Posterior vena cava (tissue), 2 donors: ENCODE results near the gene HELB. TPM values are rescaled to one million over a fixed set of nuclear protein-coding genes. Genes with fewer than 3 reads are reported as not detected.
"Not testable (repeated sequence)": the region's sequence is repeated elsewhere in the genome, so short reads cannot be mapped to it uniquely, and the experiment has no call there.

Source experiments
- DNase-seq: peaks from one replicate; pipeline ENCODE4 v3.0.0-alpha.2; 2020; ENCODE audit warnings: low spot score
- intact Hi-C, 2 donors: fragments of 100-400 bp; cut with DNase I; formaldehyde crosslinking; loops; one replicate each; pipeline versions ENCODE4 v1.14.1 to v1.14.2; 2022 to 2023
- total RNA-seq, 2 donors: library from RNA; stranded (reverse); fragmentation: NEBNext Ultra II Directional; extraction: Animal tissue kit (Norgen Biotek cat#: 25700); gene quantifications; one replicate each; pipeline ENCODE4 v1.2.1, GENCODE V29; 2021
- donor health status: DM: yes; HTN: yes; CAD: no.
- donor health status: DM: yes; HTN: yes; CAD: no.

The HELB gene
- total RNA-seq, 2 donors from 2014 or later: 2.4 to 2.6 TPM

DNA sequence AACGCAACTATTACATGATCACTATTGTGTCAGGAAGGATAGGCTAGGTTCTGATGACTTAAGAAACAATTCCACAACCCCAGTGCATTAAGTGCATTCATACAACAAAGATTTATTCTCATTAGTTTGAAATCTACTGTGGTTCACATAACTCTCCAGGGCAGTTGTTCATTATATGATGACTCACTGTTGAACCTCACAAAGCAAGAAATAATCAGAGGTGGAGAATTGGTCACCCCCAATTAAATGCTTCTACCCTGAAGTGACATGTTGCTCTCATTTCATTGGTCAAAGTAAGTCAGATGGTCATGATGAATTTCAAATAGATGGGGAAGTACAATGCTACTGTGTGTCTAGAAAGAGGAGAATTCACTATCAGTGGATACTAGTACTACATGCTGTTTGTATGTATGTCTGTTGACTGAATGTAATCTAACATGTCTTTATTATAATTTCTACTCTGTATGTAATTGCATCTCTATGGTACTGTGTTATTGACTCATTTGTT, 6.1 kb upstream of the HELB start:
- intact Hi-C loops: no loop called here
- no peak for DNase-seq

DNA sequence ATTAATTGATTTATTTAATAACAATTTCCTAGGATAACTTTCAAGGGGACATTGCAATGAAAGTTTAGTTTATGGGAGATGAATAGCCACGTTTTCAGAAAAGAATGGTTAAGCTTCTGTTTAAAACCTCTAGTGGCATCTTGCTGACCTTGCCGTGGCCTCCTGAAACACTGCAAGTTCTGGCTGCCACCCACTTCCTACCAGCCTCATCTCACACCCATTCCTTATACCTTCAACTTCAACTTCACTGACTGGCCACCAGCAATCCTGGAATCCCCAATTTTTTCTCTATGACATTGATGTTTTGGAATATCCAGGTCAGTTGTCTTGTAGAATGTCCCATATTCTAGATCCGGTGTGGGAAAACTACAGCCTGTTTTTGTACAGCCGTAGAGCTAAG, 5.2 kb upstream of the HELB start:
- intact Hi-C loops: no loop called here
- no peak for DNase-seq

DNA sequence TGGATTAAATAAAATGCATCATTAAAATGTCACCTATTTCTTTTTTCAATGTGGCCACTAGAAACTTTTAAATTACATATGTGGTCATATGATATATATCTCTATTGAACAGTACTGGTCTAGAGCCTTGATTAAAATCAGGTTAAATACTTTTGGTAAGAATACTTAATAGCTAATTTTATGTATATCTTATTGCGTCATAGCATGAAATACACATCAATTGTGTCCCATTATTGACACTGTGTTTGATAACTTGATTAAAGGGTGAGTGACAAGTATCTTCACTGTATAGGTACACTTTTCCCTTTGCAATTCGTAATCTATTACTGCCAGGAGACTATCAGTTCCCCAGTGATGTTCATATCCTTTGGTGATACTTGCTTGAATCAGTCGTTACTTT, 4.4 kb upstream of the HELB start:
- no peak for DNase-seq
- intact Hi-C loops: no loop called here

DNA sequence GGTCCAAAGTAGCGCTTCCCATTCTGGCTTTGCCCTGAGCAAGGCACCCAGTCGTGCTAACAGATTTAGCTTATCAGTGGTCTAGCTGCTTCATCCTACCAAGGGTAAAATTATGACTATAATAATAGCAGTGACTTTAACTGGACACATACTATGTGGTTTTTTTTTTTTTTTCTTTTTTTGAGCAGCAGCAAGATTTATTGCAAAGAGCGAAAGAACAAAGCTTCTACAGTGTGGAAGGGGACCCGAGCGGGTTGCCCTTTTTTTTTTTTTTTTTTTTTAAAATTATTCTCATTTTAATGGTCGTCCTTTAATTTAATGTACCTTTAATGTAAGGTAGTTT, 505 bp downstream of the HELB start:
- no peak for DNase-seq
- intact Hi-C loops: no loop called here

DNA sequence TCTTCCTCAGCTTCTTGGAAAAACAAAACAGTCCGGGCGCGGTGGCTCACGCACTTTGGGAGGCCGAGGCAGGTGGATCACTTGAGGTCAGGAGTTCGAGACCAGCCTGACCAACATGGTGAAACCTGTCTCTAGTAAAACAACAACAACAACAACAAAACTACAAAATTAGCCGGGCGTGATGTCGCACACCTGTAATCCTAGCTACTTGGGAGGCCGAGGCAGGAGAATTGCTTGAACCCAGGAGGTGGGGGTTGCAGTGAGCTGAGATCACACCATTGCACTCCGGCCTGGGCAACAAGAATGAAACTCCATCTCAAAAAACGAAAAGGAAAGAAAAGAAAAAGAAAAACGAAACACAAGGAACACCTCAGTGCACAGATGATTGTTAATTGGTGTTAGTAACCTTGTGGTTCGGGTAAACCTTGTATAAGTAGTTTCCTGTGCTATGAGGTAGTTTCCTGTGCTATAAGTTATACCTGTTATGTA, 1.1 kb downstream of the HELB start:
- DNase-seq, intact Hi-C loops: not testable (repeated sequence)

DNA sequence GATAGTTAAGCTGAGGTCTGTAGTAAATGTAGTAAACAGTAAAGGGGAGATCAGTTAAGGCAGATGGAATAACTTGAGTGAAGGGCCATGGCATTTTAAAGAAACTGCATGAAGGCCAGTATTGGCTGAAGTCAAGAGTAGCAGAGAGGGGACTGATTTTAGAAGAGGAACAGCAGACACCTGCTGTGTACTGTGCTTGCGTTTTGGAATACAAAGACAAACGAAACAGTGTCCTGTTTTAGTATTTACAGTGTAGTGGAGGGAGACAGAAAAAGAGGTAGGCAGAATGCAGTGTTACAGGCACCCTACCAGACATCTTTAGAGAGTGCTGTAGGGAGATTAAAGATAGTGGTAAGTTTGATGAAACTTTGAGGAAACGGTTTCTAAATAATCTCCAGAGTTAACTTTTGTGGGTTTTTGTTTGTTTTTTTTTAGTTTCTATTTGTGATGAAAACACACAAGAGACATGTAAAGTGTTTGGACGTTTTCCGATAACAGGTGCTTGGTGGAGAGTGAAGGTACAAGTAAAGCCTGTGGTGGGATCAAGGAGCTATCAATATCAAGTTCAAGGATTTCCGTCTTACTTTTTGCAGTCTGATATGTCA, 2.1 kb downstream of the HELB start:
- no peak for DNase-seq
- intact Hi-C loops: no loop called here

DNA sequence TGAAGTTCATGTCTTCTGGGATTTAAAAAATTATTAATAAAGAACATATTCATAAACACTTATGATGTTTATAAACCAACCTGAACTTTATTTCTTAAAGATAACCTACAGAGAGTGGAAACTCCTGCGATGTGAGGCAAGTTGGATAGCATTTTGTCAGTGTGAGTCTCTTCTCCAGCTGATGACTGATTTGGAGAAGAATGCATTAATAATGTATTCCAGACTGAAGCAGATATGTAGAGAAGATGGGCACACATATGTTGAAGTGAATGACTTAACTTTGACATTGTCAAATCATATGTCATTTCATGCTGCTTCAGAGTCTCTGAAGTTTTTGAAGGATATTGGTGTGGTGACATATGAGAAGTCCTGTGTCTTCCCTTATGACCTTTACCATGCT, 7.3 kb downstream of the HELB start:
- intact Hi-C loops: no loop called here
- DNase-seq: no peak

DNA sequence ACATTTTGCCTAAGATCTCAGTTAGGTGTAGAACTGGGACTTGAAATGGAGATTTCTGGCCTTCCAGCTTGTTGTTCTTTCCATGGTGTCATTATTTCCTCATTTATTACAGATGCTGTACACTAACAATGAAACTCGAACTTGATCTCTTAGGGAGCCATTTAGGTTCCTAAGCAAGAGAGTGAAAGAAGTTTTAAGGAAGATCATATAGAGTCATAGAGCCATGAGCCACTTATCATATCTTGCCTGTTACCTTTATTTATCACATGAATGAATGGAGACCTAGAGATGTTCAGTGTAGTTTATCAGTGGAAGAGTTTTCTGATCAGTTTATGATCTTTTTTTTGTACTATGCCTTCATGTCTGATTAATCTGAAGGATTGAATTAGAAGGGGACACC, 9.9 kb downstream of the HELB start:
- intact Hi-C loops: no loop called here

DNA sequence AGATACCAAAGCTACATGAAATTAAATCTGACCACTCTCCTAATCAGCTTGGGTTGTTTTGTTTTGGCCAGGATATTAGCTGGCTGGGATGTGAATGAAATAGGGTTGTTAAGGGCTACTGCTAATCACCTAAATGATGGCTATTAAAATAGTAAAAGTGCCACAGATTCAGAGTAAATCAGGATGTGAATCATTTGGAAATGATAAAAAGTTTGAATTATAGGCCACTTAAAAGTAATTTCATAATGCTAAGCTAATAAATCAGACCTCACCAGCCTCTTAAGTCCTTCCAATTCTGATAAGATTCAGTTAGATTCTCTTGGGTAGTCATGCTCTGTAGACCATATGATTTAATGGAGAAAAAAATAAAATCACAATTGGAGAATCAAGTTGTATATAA, 12.0 kb downstream of the HELB start:
- DNase-seq: no peak
- intact Hi-C loops: no loop called here

More for the DNA sequence above, 9.9 kb downstream of the HELB start:
- DNase-seq: no peak

DNA sequence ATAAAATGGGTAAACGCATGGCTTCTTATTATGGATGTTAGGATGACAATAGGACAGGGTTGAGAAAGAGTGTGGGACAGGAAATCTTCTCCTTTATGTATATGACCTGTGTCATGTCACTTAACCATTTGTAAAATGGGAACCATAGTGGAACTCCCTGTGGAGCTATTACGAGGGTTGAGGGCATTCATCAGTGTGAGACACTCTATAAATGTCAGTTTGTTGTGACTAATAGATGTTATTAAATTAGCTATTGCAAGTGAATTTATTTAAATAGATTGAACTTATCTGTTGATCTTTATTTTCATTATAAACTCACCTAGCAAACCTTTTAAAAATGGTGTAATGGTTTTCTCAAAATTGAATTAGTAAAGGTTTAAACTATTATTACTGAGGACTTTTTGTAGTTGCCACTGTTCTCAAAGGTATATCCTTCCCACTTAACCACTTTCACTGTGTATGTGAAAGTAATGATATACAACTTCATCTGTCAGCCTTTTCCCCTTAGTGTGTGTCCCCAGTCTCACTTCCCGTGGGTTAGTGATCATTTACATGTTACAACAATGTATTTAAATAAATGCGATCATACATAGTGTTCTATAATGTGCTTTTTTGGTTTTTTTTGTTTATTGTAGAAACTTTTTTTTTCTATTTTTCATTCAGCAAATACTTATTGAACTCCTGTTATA, 17.1 kb downstream of the HELB start:
- intact Hi-C loops: no loop called here
- DNase-seq: no peak

DNA sequence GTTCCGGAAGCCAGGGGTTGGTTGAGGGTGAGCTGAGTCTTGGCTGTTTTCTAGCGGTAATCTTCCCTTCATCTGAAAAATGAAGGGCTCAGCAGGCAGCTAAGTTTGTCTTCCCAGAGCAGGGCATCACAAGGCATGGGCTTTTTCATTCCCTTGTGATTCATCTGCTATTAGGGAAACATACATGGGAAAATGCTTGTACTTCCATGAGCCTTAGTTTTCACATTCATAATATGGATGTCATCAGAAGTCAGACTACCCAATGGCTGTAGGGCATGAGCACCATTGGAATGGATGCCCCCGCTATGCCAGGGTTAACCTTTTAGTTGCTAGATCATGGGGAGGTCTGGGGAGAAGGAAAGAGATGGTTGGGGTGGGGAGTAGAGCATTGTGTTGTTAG, 18.7 kb downstream of the HELB start:
- intact Hi-C loops: no loop called here
- DNase-seq: no peak

DNA sequence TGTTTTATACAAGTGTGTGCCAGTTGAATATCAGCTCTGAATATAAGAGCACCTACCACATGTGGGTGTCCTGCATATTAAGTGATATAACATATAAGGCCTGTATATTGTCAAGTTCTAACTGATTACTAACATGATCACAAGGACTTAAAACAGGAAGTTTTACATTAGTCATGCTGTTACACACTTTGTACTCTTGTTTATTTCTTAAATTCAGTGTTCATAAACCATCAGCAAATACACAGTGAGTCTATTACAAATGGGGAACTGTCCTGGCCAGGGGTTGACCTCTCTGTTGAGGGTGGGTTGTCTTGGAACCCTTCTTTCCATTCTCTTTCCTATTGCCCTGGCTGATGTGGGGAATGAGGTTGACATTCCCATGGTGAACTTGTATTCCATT, 19.1 kb downstream of the HELB start:
- no peak for DNase-seq
- intact Hi-C loops: no loop called here

DNA sequence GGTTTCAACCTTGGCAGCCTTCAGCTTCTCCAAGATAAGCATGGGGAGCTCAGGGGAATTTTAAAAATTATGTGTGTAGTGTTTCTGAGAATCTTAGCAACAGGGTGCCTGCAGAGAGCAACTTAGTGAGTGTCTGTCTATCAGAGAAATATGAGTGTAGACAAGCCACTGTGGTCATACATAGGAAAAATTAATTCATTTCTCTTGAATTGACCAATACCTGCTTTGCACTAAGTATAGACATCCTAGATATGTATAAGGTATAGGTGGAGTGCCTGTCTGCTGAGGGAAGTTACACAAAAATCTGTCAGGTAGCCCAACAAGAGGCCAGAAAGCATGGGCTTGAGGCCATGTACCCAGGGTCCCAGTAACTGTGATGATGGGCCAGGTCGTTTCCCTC, 20.7 kb downstream of the HELB start:
- intact Hi-C loops: no loop called here
- no peak for DNase-seq

DNA sequence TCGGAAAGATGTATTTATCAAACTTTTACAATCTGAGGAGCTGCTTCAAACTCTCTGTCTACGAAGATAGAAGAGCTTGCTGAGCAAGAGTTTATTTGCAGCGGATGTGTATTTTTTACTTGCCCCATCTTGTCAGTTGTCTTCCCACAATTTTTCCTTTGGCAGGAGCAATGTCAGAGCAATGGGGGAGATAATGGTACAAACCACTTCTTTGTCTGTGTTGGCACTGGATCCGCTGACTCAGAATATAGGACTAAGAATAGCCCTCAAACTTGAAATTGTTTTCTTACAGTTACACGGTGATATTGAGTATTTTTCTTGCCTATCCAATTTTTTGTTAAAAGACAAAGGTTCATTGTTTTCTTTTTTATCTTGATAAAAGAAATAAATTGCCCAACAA, 27.6 kb downstream of the HELB start:
- no peak for DNase-seq
- intact Hi-C loops: no loop called here

DNA sequence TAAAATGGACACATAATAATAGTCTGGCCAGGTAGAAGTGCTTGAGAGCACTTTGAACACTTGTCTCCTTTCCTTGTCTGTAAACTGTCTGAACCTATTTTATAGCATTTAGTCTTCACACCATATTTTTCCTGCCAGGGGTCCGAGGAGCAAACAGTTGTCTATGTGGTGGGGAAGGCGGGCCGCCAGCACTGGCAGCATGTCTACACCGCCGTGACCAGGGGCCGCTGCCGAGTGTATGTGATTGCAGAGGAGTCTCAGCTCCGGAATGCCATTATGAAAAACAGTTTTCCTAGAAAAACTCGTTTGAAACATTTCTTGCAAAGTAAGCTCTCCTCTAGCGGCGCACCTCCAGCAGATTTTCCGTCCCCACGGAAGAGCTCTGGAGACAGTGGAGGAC, 28.7 kb downstream of the HELB start:
- DNase-seq: no peak
- intact Hi-C loops: no loop called here

DNA sequence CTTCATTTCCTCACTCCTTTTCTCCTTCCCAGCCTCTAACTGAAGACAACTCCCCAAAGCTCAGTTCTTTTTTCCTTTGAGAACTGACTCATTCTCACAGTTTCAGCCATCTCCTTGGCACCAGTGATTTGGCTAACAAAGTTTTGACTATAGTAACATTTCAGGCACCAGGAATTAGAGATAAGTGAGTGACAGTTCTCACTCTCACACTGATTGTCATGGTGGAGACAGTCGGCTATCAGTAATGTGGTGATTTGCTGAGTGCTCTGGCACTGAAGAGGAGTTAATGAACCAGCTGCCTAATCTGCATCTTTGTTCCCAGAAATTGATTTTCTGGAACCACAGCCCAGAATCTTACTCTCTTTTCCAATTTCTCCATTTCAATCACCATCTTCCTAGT, 29.5 kb downstream of the HELB start:
- no peak for DNase-seq
- intact Hi-C loops: no loop called here

DNA sequence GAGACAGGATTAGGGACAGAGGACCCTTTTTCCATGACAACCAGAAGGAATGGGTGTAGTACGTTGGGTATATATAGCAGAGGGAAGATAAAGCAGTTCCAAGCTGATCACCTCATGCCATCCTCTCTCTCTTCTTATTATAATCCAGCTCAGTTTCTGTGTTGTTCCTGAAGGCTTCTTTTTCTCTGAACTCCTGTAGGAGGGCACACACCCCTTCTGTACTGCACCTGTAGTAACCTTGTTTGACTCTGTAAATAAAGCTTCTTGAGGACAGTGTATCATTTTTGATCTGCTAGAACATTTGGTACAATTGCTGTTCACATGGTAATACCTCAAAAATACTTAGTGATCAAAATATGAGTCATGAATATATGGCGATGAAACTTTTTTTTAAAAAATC, 33.5 kb downstream of the HELB start:
- no peak for DNase-seq
- intact Hi-C loops: no loop called here

DNA sequence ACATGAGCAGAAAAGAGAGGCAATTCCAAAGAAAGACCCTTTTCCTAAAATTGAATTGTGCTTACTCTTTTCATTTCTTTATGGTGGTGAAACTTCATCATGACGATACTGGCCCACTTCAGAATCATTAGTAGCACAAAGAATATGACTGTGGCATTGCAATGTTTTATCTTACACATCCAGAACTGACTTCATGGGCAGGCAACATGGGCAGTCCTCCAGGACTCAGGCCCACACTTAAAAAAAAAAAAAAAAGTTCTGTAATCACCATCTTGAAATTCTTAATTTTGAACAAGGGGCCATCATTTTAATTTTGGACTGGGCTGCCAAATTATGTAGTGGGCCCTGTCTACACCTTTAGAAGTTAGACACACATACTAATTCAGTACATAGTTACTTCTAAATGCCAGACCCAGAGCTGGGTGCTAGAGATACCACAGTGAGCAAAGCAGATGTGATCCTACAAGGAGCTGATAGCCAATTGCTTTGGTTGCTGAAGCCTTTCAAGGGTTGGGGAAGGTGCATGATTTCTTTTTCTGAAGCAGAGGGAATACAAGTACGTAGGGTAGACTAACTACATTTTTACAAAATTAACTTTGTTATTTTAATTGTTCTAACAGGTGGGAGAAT, 35.2 kb downstream of the HELB start:
- no peak for DNase-seq
- intact Hi-C loops: no loop called here

DNA sequence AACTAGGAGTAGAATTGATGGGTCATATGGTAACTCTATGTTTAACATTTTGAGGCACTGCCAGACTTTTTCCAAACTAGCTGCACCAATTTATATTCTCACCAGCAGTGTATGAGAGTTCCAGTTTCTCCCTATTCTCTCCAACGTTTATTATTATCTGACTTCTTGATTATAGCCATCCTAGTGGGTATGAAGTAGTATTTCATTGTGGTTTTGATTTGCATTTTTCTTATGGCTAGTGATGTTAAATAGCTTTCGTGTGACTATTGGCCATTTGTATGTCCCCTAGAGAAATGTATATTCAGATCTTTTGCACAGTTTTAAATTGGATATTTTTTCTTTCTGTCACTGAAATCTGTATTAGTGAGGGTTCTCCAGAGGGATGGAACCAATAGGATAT, 37.8 kb downstream of the HELB start:
- intact Hi-C loops: no loop called here
- DNase-seq: no peak

DNA sequence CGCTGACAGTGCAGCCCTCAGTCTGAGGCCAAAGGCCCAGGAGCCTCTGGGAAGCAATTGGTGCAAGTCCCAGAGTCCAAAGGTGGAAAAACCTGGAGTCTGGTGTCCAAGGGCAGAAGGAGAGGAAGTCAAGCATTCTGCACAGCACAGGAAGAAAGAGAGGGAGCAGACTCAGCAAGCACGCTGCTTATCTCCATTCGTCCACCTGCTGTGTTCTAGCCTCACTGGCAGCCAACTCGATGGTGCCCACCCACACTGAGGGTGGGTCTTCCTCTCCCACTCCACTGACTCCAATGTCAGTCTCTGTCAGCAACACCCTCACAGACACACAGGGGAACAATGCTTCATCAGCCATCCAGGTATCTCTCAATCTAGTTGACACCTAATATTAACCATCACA, 38.8 kb downstream of the HELB start:
- intact Hi-C loops: no loop called here
- no peak for DNase-seq

DNA sequence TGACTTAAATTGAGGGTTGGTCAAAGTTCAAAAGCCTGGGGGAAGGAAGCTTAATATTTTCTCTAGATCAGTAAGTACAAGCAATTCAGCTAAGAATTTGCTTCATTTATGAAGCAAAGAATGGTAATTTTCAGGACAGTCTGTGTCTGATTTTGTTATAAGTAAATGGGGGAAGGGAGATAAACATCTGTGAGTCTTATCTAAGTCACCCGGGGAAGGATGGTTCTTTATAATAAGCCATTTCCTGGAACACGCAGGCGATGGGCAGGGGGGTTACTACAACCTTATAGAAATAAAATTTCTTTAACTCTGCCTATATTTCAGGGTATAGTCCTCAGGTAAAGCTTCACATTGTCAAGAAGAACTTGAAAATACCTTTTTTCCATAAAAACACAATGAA, 42.9 kb downstream of the HELB start:
- intact Hi-C loops: no loop called here
- no peak for DNase-seq
